WTC11 (cell line): ENCODE measurements around the gene CD86.

Experiments used
- ATF2 ChIP-seq: sonication (generic); formaldehyde crosslinking; IDR thresholded peaks from 2 replicates; pipeline ENCODE4 v1.8.1; 2022; ENCODE audit warnings: low read depth, missing genetic modification reagents, borderline replicate concordance
- CREB1 ChIP-seq: sonication (generic); formaldehyde crosslinking; IDR thresholded peaks from 2 replicates; pipeline ENCODE4 v1.8.0; 2023; ENCODE audit warnings: mild to moderate bottlenecking, missing genetic modification reagents
- CTCF ChIP-seq: fragments of 200-600 bp; IDR thresholded peaks from 2 replicates; pipeline ENCODE4 v1.8.0; 2022; ENCODE audit warnings: antibody characterized with exemption
- MYBL2 ChIP-seq: sonication (generic); formaldehyde crosslinking; IDR thresholded peaks from 2 replicates; pipeline ENCODE4 v1.8.1; 2023; ENCODE audit warnings: mild to moderate bottlenecking, moderate library complexity, missing genetic modification reagents
- PRDM15 ChIP-seq: sonication (generic); formaldehyde crosslinking; IDR thresholded peaks from 2 replicates; pipeline ENCODE4 v1.8.0; 2022; ENCODE audit warnings: missing genetic modification reagents
- ZNF396 ChIP-seq: fragments of 250-450 bp; sonication (Bioruptor Pico); IDR thresholded peaks from 2 replicates; pipeline ENCODE4 v1.8.0; 2021; ENCODE audit warnings: mild to moderate bottlenecking, moderate library complexity, borderline replicate concordance

GRCh38 chr3:122088531-122088930 lies 33.4 kb downstream of the CD86 start:
- TF ChIP-seq CTCF (no peak), ATF2 (no peak), MYBL2 (CRISPR knock-in tag) (no peak), CREB1 (CRISPR knock-in tag) (no peak), ZNF396 (CRISPR knock-in tag) (no peak), PRDM15 (no peak)
